HG03103 (cell line): ENCODE measurements around the gene SLMAP.

Experiments used
- ATAC-seq: cut with Tn5 transposase; IDR thresholded peaks from one replicate; pipeline ENCODE4 v1.9.1; 2021; ENCODE audit warnings: low read depth; ENCODE audit not compliant: unreplicated experiment

Gene SLMAP

GRCh38 chr3:57927916-57928315, 171.8 kb downstream of the SLMAP start:
- no peak for ATAC-seq

GRCh38 chr3:57928511-57928910, 172.4 kb downstream of the SLMAP start:
- no peak for ATAC-seq

GRCh38 chr3:57929988-57930387, 173.9 kb downstream of the SLMAP start:
- ATAC-seq, result no peak

DNA sequence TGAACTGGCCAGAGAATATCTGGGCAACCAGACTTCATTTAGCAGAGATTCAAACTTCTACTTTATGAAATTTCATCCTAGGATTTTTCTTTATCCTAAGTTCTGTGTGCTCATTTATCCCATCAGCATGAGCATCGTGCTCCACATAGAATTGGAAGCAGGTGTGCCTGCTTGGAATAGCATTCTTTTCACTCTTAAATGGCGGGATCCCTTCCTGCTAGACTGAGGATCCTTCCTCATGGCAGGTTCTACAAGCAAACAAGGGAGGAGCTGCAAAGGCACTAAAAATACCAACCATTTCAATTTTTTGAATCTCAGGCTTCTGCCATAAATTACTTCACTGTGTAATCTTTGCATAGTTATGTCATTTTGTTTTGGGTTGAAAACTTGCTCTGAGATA, 177.5 kb downstream of the SLMAP start:
- no peak for ATAC-seq

- no peak for ATAC-seq
Measured at GRCh38 chr3:57934373-57934772, 178.3 kb downstream of the SLMAP start.

- no peak for ATAC-seq
Measured at GRCh38 chr3:57935539-57935938, 179.4 kb downstream of the SLMAP start.

DNA sequence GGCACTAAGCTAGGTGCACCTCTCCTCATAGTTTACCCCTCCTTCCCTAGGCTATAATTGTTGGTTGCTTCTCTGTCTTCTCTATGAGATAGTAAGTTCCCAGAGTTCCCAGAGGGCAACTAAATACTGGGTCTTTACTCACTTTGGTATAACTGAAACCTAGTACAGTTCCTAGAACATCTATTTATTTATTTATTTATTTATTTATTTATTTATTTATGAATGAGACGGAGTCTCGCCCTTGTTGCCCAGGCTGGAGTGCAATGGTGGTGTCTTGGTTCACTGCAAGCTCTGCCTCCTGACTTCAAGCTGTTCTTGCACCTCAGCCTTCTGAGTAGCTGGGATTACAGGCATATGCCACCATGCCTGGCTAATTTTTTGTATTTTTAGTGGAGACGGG, 181.0 kb downstream of the SLMAP start:
- ATAC-seq, result no peak

GRCh38 chr3:57939775-57940174, 183.7 kb downstream of the SLMAP start:
- no peak for ATAC-seq

DNA sequence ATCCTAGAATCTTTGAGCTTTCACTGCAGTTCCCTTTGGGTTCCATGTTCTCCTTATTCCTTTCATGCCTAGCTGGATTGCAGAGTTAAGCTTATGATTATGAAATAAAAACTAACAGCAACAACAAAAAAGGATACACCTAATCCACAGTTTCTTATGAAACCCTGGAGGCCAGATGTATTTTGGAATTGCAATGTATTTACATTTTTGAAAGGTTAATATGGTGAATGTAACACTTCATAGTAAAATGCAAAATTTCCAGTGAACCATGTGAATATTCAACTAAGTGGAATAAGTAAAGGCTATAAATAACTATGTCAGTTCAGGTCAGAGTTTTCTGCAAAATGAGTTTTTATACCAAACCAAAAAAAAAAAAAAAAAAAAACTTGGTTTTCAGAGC, 186.3 kb downstream of the SLMAP start:
- ATAC-seq, result no peak

DNA sequence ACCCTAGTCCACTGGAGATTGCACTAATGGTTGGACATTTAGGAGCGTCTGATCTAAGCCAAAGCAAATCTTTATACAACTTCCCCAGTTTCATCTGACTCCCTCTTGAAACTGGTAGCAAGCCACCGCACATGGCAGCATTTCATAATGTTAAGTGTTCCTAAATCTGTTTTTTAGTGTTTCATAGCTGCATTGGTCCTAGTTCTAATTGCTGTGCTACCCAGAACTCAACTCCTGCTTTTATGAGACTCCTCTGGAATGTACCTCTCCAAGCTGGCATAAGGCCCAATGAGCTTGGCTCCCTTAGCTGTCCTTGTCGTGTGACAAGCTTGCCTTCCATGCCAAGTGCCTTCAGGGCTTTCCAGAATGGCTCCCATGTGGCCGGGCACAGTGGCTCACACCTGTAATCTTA, 186.8 kb downstream of the SLMAP start:
- no peak for ATAC-seq

- ATAC-seq, result no peak
Measured at GRCh38 chr3:57943525-57944495, 187.7 kb downstream of the SLMAP start.

DNA sequence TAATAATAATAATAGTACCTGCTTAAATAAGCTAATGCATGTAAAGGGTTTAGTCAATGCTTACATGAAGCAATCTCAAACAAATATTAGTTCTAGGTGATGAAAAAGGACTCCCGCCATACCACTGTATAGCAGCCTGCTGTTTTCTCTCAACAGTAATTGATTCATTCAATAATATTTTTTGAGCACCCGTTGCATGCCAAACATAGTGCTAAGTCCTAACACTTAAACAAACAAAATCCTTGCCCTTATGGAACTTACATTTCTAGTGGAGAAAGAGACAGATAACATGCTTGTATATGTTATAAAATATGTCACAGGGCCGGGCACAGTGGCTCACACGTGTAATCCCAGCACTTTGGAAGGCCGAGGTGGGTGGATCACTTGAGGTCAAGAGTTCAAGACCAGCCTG, 190.9 kb downstream of the SLMAP start:
- no peak for ATAC-seq

- no peak for ATAC-seq
Measured at GRCh38 chr3:57948080-57948671, 192.1 kb downstream of the SLMAP start.

- no peak for ATAC-seq
Measured at GRCh38 chr3:57948781-57949242, 192.7 kb downstream of the SLMAP start.

GRCh38 chr3:57949344-57949743, 193.2 kb downstream of the SLMAP start:
- ATAC-seq, result no peak

GRCh38 chr3:57949785-57950615, 193.9 kb downstream of the SLMAP start:
- ATAC-seq, result no peak

DNA sequence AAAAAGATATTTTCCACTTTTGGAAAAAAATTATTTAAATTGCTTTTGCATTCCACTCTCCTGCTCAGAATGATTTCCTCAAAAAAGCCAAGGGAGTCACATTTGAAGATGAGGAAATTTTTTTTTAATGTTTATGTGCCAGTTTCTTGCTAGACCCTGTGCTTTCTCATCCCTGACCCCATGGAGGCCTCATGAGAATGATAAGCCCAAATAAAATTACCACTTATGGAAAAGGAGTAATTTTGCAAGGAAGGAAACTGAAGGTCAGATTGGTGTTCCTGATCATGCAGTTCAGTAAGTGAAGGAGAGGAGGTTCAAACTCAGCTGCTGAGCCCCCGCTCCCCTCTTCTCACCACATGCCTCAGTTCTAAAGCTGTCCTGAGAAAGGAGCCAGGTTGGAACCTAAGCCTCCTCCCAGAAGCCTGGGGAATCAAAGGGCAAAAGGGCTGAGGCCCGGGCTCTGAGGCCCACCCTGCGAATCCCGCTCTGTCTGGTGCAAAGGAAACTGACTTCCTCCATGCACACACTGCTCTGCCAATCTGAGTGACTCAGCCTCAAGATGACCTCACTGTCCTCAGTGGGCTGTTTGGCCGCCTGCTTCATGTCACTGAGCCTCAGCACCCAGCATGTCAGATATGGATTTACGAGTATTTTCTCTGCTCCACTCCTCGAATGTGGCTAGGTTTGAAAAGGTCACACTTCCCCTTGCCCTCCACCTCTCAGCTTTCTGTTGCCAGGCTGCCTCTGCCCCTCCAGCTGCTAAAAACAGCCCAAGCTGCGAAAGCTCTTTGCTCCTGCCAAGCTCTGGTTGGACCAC, 195.2 kb downstream of the SLMAP start:
- no peak for ATAC-seq

- no peak for ATAC-seq
Measured at GRCh38 chr3:57952208-57952631, 196.1 kb downstream of the SLMAP start.

DNA sequence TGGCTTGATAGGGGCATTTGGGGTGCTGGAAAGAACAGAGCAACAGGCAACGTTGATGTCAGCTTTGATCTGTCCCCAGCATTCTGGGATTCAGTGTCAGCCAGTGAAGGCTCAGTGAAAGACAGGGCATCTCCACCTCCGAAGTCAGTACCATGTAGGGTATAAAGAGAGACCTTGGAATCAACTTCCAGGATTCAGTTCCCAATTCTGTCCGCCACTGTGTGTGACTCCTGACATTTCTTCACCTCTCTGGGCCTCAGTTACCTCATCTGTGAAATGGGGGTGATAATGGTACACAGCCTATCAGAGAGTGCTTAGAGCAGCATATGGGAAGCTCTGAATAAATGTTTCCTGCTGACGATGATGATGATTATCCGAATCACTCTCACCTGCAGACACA, 196.5 kb downstream of the SLMAP start:
- ATAC-seq, result no peak

DNA sequence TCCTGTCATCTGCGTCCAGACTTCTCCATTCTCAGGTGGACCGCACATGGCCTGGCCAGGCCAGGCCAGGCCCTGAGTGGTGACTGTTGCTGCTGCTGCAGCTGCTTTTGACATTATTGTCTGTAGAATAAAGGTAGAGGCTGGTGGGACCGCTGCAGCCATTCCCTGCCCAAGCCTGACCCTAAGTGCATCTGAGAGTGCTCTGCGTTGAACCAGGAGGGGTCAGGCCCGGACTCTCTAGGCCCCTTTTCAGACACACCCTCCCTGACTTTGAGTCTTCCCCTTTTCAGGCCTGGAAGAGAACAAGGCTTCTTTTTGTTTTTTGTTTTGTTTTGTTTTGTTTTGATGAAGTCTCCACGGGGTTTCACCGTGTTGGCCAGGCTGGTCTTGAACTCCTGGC, 197.5 kb downstream of the SLMAP start:
- no peak for ATAC-seq
